K562 (cell line): ENCODE results near the gene TTLL11.

Experiments
- CBFB ChIP-seq: sonication (generic); formaldehyde crosslinking; IDR thresholded peaks from 2 replicates; pipeline ENCODE4 v1.4.0; 2020; ENCODE audit warnings: mild to moderate bottlenecking, missing genetic modification reagents
- CEBPB ChIP-seq: fragments of 450-650 bp; IDR thresholded peaks from 2 replicates; pipeline ENCODE4 v1.6.1; 2016; ENCODE audit warnings: missing genetic modification characterization, missing compliant biosample characterization
- CREM ChIP-seq: IDR thresholded peaks from 2 replicates; pipeline ENCODE4 v1.6.1; 2014; ENCODE audit warnings: antibody characterized with exemption, low read depth
- CTCF ChIP-seq, 3 experiments: IDR thresholded peaks in 2 of 3; conservative IDR thresholded peaks in 1 of 3; 2 replicates each; pipeline ENCODE4 v1.5.1; 2011 to 2012; ENCODE audit warnings: low read length in 3 of 3, mild to moderate bottlenecking in 3 of 3, control low read depth in 2 of 3, improper control_type of control experiment in 1 of 3, inconsistent platforms in 1 of 3, low read depth in 1 of 3, mixed read lengths in 1 of 3, moderate library complexity in 1 of 3; ENCODE audit not compliant: insufficient read depth in 2 of 3
- HNRNPL ChIP-seq: fragments of 200-400 bp; formaldehyde crosslinking; IDR thresholded peaks from 2 replicates; pipeline ENCODE4 v1.6.1; 2017; ENCODE audit warnings: low read depth, mild to moderate bottlenecking, low read length
- MTA3 ChIP-seq: fragments of 450-650 bp; formaldehyde crosslinking; IDR thresholded peaks from 2 replicates; pipeline ENCODE4 v1.6.1; 2017; ENCODE audit warnings: mild to moderate bottlenecking, borderline replicate concordance
- MXD1 ChIP-seq: fragments of 250-450 bp; sonication (Bioruptor Pico); IDR thresholded peaks from 2 replicates; pipeline ENCODE4 v1.8.0; 2021; ENCODE audit warnings: borderline replicate concordance, mild to moderate bottlenecking, moderate library complexity; ENCODE audit not compliant: poor library complexity, severe bottlenecking
- MYC ChIP-seq, 2 experiments: fragments of 250-450 bp in 1 of 2; sonication (Bioruptor Pico) in 1 of 2; IDR thresholded peaks; 2 replicates each; pipeline versions ENCODE4 v1.5.1 to v1.6.1; 2012 to 2021; ENCODE audit warnings: low read depth in 2 of 2, borderline replicate concordance in 1 of 2, improper control_type of control experiment in 1 of 2, low read length in 1 of 2, mild to moderate bottlenecking in 1 of 2, moderate library complexity in 1 of 2
- RBBP5 ChIP-seq: fragments of 200-600 bp; sonication (generic); IDR thresholded peaks from 2 replicates; pipeline ENCODE4 v1.6.1; 2012; ENCODE audit warnings: borderline replicate concordance, mild to moderate bottlenecking, low read length, control low read depth, inconsistent platforms; ENCODE audit not compliant: insufficient read depth, poor library complexity, severe bottlenecking
- SPI1 ChIP-seq: IDR thresholded peaks from 2 replicates; pipeline ENCODE4 v1.6.1; 2011; ENCODE audit warnings: low read depth, low read length, control low read depth, borderline replicate concordance
- UBTF ChIP-seq, 2 experiments: IDR thresholded peaks; 2 replicates each; pipeline ENCODE4 v1.6.1; 2012; ENCODE audit warnings: improper control_type of control experiment in 2 of 2, low read depth in 2 of 2, low read length in 2 of 2, borderline replicate concordance in 1 of 2
- USF2 ChIP-seq: sonication (generic); formaldehyde crosslinking; IDR thresholded peaks from 2 replicates; pipeline ENCODE4 v1.5.0; 2020; ENCODE audit warnings: missing genetic modification reagents

- no peak for TF ChIP-seq MTA3
- TF ChIP-seq CEBPB (tag), result no peak
- no peak for TF ChIP-seq CTCF (IDR thresholded peaks at IDR 0.05 in 2 of 3, conservative IDR thresholded peaks at IDR 0.05 in 1 of 3; ENCODE audit: insufficient read depth in 2 of 3, low read depth in 1 of 3, low read length in 3 of 3)
- TF ChIP-seq RBBP5, result no peak
- TF ChIP-seq CREM, result no peak
- no peak for TF ChIP-seq MYC (IDR thresholded peaks at IDR 0.05; ENCODE audit: low read depth, low read length)
- TF ChIP-seq MYC (CRISPR knock-in tag; IDR thresholded peaks at IDR 0.05; ENCODE audit: borderline replicate concordance, low read depth), result no peak
- no peak for TF ChIP-seq MXD1 (CRISPR knock-in tag)
- no peak for TF ChIP-seq UBTF (IDR thresholded peaks at IDR 0.05; ENCODE audit: borderline replicate concordance in 1 of 2, low read depth in 2 of 2, low read length in 2 of 2)
- no peak for TF ChIP-seq CBFB (CRISPR knock-in tag)
- TF ChIP-seq SPI1, result no peak
- no peak for TF ChIP-seq HNRNPL
- no peak for TF ChIP-seq USF2 (CRISPR knock-in tag)
Observed at GRCh38 chr9:122096620-122097415, 3.7 kb upstream of the TTLL11 start.
